ENCODE data around the gene SATB2. TPM values are rescaled to one million over a fixed set of nuclear protein-coding genes. Genes with fewer than 3 reads are reported as not detected.

SATB2 gene
- total RNA-seq, 6 experiments from 2014 or later, result 3.3 to 8.5 (median 6.0) TPM

GRCh38 chr2:199312931-199313330 is 144.8 kb downstream of the SATB2 start:
- ATAC-seq (no peak), DNase-seq (no peak)
- WGBS (ENCODE audit: insufficient coverage, low coverage, low lambda C conversion rate, missing lambda C conversion rate), result 81% methylated on average over 3 of the region's 3 CpGs
- TF ChIP-seq CTCF (IDR thresholded peaks at IDR 0.05), result no peak
- no peak for TF ChIP-seq POLR2A (IDR thresholded peaks at IDR 0.05)
- Histone ChIP-seq H3K4me3 (no peak overlapping the region), H3K36me3 (no peaks in the 10 kb centered on the region), H3K27me3 (no peaks in the 10 kb centered on the region), H3K27ac (no peak overlapping the region), H3K9me3 (no peaks in the 10 kb centered on the region), H3K4me1 (no peaks in the 10 kb centered on the region)
- intact Hi-C loops (cut with DNase I), result no loop called here

GRCh38 chr2:199310771-199311585 is 146.8 kb downstream of the SATB2 start:
- Histone ChIP-seq H3K36me3 (no peaks in the 10 kb centered on the region), H3K27me3 (no peaks in the 10 kb centered on the region), H3K27ac (no peak overlapping the region), H3K4me3 (no peak overlapping the region), H3K9me3 (no peaks in the 10 kb centered on the region), H3K4me1 (no peaks in the 10 kb centered on the region)
- no peak for TF ChIP-seq POLR2A (IDR thresholded peaks at IDR 0.05)
- TF ChIP-seq CTCF (IDR thresholded peaks at IDR 0.05), result no peak
- ATAC-seq (no peak), DNase-seq (no peak)
- intact Hi-C loops (cut with DNase I), result no loop called here
- WGBS (ENCODE audit: insufficient coverage, low coverage, low lambda C conversion rate, missing lambda C conversion rate), result 83% methylated on average over 4 of the region's 7 CpGs

- no peak for TF ChIP-seq CTCF (IDR thresholded peaks at IDR 0.05)
- no peak for TF ChIP-seq POLR2A (IDR thresholded peaks at IDR 0.05)
- no peaks in the 10 kb centered on the region for H3K4me1 ChIP-seq
- 91% methylated on average over 6 of the region's 6 CpGs for WGBS (ENCODE audit: insufficient coverage, low coverage, low lambda C conversion rate, missing lambda C conversion rate)
- ATAC-seq, result no peak
- H3K9me3 ChIP-seq, result no peaks in the 10 kb centered on the region
- H3K36me3 ChIP-seq, result no peaks in the 10 kb centered on the region
- intact Hi-C loops (cut with DNase I), result no loop called here
- no peak for DNase-seq
- H3K27me3 ChIP-seq, result no peaks in the 10 kb centered on the region
- H3K4me3 ChIP-seq, result no peak overlapping the region
- no peak overlapping the region for H3K27ac ChIP-seq
These were observed 147.8 kb downstream of the SATB2 start for GRCh38 chr2:199309973-199310372.

GRCh38 chr2:199309411-199309810 is 148.3 kb downstream of the SATB2 start:
- no peak overlapping the region for H3K27ac ChIP-seq
- H3K4me3 ChIP-seq, result no peak overlapping the region
- no peaks in the 10 kb centered on the region for H3K4me1 ChIP-seq
- ATAC-seq (no peak), DNase-seq (no peak)
- intact Hi-C loops (cut with DNase I), result no loop called here
- 85% methylated on average over 4 of the region's 4 CpGs for WGBS (ENCODE audit: insufficient coverage, low coverage, low lambda C conversion rate, missing lambda C conversion rate)
- H3K9me3 ChIP-seq, result no peaks in the 10 kb centered on the region
- TF ChIP-seq CTCF (IDR thresholded peaks at IDR 0.05), result no peak
- TF ChIP-seq POLR2A (IDR thresholded peaks at IDR 0.05), result no peak
- no peaks in the 10 kb centered on the region for H3K36me3 ChIP-seq
- no peaks in the 10 kb centered on the region for H3K27me3 ChIP-seq

Measured in right lobe of liver (tissue), 6 donors.